ENCODE measurements around the gene HK2.

DNA sequence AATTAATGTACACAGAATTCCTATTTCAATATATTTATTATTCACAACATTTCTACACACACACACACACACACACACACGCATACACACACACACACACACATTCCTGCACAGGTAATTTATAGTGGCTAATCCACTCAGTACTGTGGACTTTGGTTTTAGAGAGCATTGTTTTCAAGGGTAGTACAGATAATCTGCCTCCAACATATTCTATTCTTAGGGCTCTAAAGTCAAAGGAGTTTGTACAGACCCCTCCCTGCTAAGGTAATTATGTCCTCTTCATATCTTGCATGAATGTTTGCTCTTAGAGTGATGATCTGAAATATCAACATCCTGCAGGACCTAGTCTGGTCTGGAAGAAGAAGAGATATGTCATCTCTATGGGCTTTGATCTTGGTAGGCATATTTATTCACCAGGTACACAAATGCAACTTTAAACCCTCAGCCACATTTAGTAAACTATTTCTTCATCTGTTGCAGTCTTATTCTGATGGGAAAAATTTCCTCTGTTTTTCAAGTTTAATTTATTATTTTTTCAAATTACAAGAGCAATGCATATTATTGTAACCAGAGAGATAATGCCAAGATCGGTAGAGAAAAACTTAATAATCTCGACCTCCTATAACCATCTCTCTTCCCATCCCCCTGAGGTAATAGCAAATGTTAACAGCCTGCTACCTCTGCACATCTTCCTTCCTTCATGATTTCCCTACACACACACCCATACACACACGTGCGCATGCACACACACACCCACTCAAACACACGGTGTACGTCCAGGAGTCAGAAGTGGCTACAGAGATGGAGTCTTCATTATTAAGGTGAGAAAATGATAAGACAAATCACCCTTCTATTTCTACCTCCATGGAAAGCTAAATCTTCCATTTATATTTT is 106.2 kb downstream of the HK2 start:
- TF ChIP-seq POLR2AphosphoS5 (IDR thresholded peaks at IDR 0.05), result no peak
- no peak for TF ChIP-seq POLR2A (IDR thresholded peaks at IDR 0.05)
